Activated B cell treated with CpG ODN at 0.5 μM for 24 hours (primary cell): ENCODE results near the gene BMP8A. TPM values are rescaled to one million over a fixed set of nuclear protein-coding genes. Genes with fewer than 3 reads are reported as not detected.

ENCODE experiments used
- ATAC-seq: fragments of 200-7000 bp; cut with Tn5 transposase; one replicate; pipeline ENCODE4 v1.10.0; 2021; ENCODE audit warnings: low read depth, mild to moderate bottlenecking, moderate library complexity
- CTCF ChIA-PET: fragments of 350-600 bp; sonication (Branson Sonifier 250); formaldehyde crosslinking; loops from one replicate; lab custom pipeline; 2021; ENCODE audit warnings: antibody characterized with exemption; lab: Charles Lee
- POLR2A ChIA-PET: fragments of 350-600 bp; sonication (Branson Sonifier 250); formaldehyde crosslinking; loops from one replicate; lab custom pipeline; 2021; ENCODE audit warnings: antibody characterized with exemption; lab: Charles Lee
- DNase-seq: peaks from one replicate; pipeline ENCODE4 v3.0.0; 2022
- H3K27ac Mint-ChIP-seq: one replicate; pipeline ENCODE4 v1.8.0; 2020; ENCODE audit warnings: mixed read lengths
- H3K27me3 Mint-ChIP-seq: one replicate; pipeline ENCODE4 v1.8.0; 2021; ENCODE audit warnings: mixed read lengths
- H3K36me3 Mint-ChIP-seq: one replicate; pipeline ENCODE4 v1.8.0; 2021; ENCODE audit warnings: low read depth, mixed read lengths
- H3K4me1 Mint-ChIP-seq: one replicate; pipeline ENCODE4 v1.8.0; 2021; ENCODE audit warnings: mixed read lengths
- H3K4me3 Mint-ChIP-seq: one replicate; pipeline ENCODE4 v1.8.0; 2020; ENCODE audit warnings: mild to moderate bottlenecking, mixed read lengths
- H3K9me3 Mint-ChIP-seq: one replicate; pipeline ENCODE4 v1.8.0; 2020; ENCODE audit warnings: mixed read lengths
- CTCF ChIP-seq: fragments of 200-600 bp; IDR thresholded peaks from one replicate; pipeline ENCODE4 v1.8.0; 2022; ENCODE audit warnings: antibody characterized with exemption, mild to moderate bottlenecking
- intact Hi-C: fragments of 100-400 bp; cut with micrococcal nuclease; formaldehyde crosslinking; loops from one replicate; pipeline ENCODE4 v1.15.1; 2024
- total RNA-seq: library from RNA; stranded (reverse); gene quantifications from 2 replicates; pipeline ENCODE4 v1.2.3, GENCODE V29; 2022

The BMP8A gene
- total RNA-seq, 1 donor from 2014 or later, result 0.20 TPM

- no peak for TF ChIP-seq CTCF
- no peaks in the 10 kb centered on the region for H3K27me3 Mint-ChIP-seq
- H3K9me3 Mint-ChIP-seq, result no peaks in the 10 kb centered on the region
- intact Hi-C loops, result no loop called here
- CTCF ChIA-PET, result no interaction called here
- peaks cover 2% of the 10 kb centered on the region for H3K4me1 Mint-ChIP-seq
- H3K36me3 Mint-ChIP-seq, result peaks cover 97% of the 10 kb centered on the region
- POLR2A ChIA-PET, result no interaction called here
- ATAC-seq (no peak), DNase-seq (no peak)
- no peak overlapping the region for H3K27ac Mint-ChIP-seq
- H3K4me3 Mint-ChIP-seq, result no peak overlapping the region
Measured at GRCh38 chr1:39567302-39567701, 75.9 kb downstream of the BMP8A start.

- ChIA-PET POLR2A (no interaction called here), CTCF (no interaction called here)
- intact Hi-C loops, result no loop called here
- peaks cover 96% of the 10 kb centered on the region for H3K36me3 Mint-ChIP-seq
- ATAC-seq, result no peak
- no peaks in the 10 kb centered on the region for H3K9me3 Mint-ChIP-seq
- peaks cover 11% of the 10 kb centered on the region for H3K4me1 Mint-ChIP-seq
- no peak overlapping the region for H3K4me3 Mint-ChIP-seq
- no peaks in the 10 kb centered on the region for H3K27me3 Mint-ChIP-seq
- H3K27ac Mint-ChIP-seq, result no peak overlapping the region
- no peak for DNase-seq
- no peak for TF ChIP-seq CTCF
Measured at GRCh38 chr1:39568208-39568607, 76.8 kb downstream of the BMP8A start.

- H3K4me1 Mint-ChIP-seq, result peaks cover 20% of the 10 kb centered on the region
- H3K27me3 Mint-ChIP-seq, result no peaks in the 10 kb centered on the region
- ChIA-PET POLR2A (no interaction called here), CTCF (no interaction called here)
- DNase-seq (no peak), ATAC-seq (no peak)
- H3K27ac Mint-ChIP-seq, result no peak overlapping the region
- H3K36me3 Mint-ChIP-seq, result peaks cover 96% of the 10 kb centered on the region
- H3K4me3 Mint-ChIP-seq, result no peak overlapping the region
- H3K9me3 Mint-ChIP-seq, result no peaks in the 10 kb centered on the region
- intact Hi-C loops, result no loop called here
- TF ChIP-seq CTCF, result no peak
Measured at GRCh38 chr1:39569034-39569433, 77.6 kb downstream of the BMP8A start.

- peaks cover 35% of the 10 kb centered on the region for H3K4me1 Mint-ChIP-seq
- intact Hi-C loops, result no loop called here
- H3K9me3 Mint-ChIP-seq, result no peaks in the 10 kb centered on the region
- no peak for TF ChIP-seq CTCF
- ChIA-PET POLR2A (no interaction called here), CTCF (no interaction called here)
- no peak for ATAC-seq
- H3K36me3 Mint-ChIP-seq, result peaks cover 99% of the 10 kb centered on the region
- H3K27ac Mint-ChIP-seq, result no peak overlapping the region
- no peak overlapping the region for H3K4me3 Mint-ChIP-seq
- DNase-seq, result no peak
- no peaks in the 10 kb centered on the region for H3K27me3 Mint-ChIP-seq
Measured at GRCh38 chr1:39570477-39571177, 79.2 kb downstream of the BMP8A start.

- ATAC-seq (no peak), DNase-seq (no peak)
- Mint-ChIP-seq H3K9me3 (no peaks in the 10 kb centered on the region), H3K4me1 (peaks cover 35% of the 10 kb centered on the region), H3K27ac (no peak overlapping the region), H3K36me3 (peaks cover 94% of the 10 kb centered on the region), H3K27me3 (no peaks in the 10 kb centered on the region), H3K4me3 (no peak overlapping the region)
- intact Hi-C loops, result no loop called here
- TF ChIP-seq CTCF, result no peak
- ChIA-PET CTCF (no interaction called here), POLR2A (no interaction called here)
Measured at GRCh38 chr1:39571178-39571483, 79.7 kb downstream of the BMP8A start.
